Muscle layer of duodenum (tissue), 2 donors: ENCODE results near the gene CACNA2D3.

Source experiments
- H3K27ac ChIP-seq: one replicate; pipeline ENCODE4 v1.7.0; 2013; ENCODE audit warnings: mild to moderate bottlenecking, low read length
- H3K27me3 ChIP-seq: one replicate; pipeline ENCODE4 v1.7.0; 2013; ENCODE audit warnings: low read depth, mild to moderate bottlenecking, control low read depth, low read length
- H3K36me3 ChIP-seq, 2 donors: one replicate each; pipeline ENCODE4 v1.7.0; 2013; ENCODE audit warnings: low read length in 2 of 2, control low read depth in 1 of 2, mild to moderate bottlenecking in 1 of 2; ENCODE audit not compliant: insufficient read depth in 2 of 2, control insufficient read depth in 1 of 2
- H3K4me1 ChIP-seq, 2 donors: one replicate each; pipeline ENCODE4 v1.7.0; 2013; ENCODE audit warnings: low read length in 2 of 2, mild to moderate bottlenecking in 2 of 2, control low read depth in 1 of 2, moderate library complexity in 1 of 2; ENCODE audit not compliant: insufficient read depth in 2 of 2, control insufficient read depth in 1 of 2
- H3K4me3 ChIP-seq, 2 donors: one replicate each; pipeline ENCODE4 v1.7.0; 2013; ENCODE audit warnings: low read length in 2 of 2, low read depth in 1 of 2, mild to moderate bottlenecking in 1 of 2
- H3K9me3 ChIP-seq, 2 donors: one replicate each; pipeline ENCODE4 v1.7.0; 2013; ENCODE audit warnings: low read length in 2 of 2, control low read depth in 1 of 2, mild to moderate bottlenecking in 1 of 2; ENCODE audit not compliant: control insufficient read depth in 1 of 2
- donor health status: healthy.

CACNA2D3 gene

GRCh38 chr3:54313418-54313817 lies 191.1 kb downstream of the CACNA2D3 start:
- Histone ChIP-seq H3K4me1 (no peaks in the 10 kb centered on the region), H3K9me3 (peaks cover 0 to under 1% of the 10 kb centered on the region in 2 donors), H3K27ac (no peak overlapping the region), H3K27me3 (no peaks in the 10 kb centered on the region), H3K36me3 (no peaks in the 10 kb centered on the region), H3K4me3 (no peak overlapping the region)

- no peak overlapping the region for H3K4me3 ChIP-seq
- H3K4me1 ChIP-seq = no peaks in the 10 kb centered on the region
- no peaks in the 10 kb centered on the region for H3K27me3 ChIP-seq
- H3K27ac ChIP-seq = no peak overlapping the region
- H3K36me3 ChIP-seq = no peaks in the 10 kb centered on the region
- no peaks in the 10 kb centered on the region for H3K9me3 ChIP-seq
Measured at GRCh38 chr3:54321520-54321919, 199.2 kb downstream of the CACNA2D3 start.

- Histone ChIP-seq H3K27ac (no peak overlapping the region), H3K4me3 (no peak overlapping the region), H3K27me3 (no peaks in the 10 kb centered on the region), H3K4me1 (no peaks in the 10 kb centered on the region), H3K36me3 (no peaks in the 10 kb centered on the region), H3K9me3 (no peaks in the 10 kb centered on the region)
Measured at GRCh38 chr3:54322354-54322753, 200.0 kb downstream of the CACNA2D3 start.

DNA sequence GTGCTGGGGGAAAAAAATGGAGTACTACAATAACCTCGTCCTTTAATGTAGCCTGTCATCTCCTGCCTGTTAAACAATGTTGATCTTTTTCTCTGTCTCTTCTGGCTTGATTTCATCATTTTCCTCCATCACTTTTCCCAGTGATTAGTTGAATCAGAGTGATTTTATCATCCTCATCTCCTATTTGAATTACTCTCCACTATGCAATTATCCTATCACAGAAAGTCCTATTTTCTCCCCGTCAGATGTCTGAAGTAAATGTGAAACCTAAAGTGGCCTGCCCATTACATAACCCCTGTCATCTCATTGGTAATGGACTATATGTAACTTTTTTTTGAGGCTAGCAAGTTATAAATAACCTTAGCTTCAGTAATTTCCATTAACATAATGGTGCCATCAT lies 201.8 kb downstream of the CACNA2D3 start:
- H3K4me3 ChIP-seq = no peak overlapping the region
- no peak overlapping the region for H3K27ac ChIP-seq
- H3K9me3 ChIP-seq = no peaks in the 10 kb centered on the region
- H3K36me3 ChIP-seq = no peaks in the 10 kb centered on the region
- no peaks in the 10 kb centered on the region for H3K27me3 ChIP-seq
- no peaks in the 10 kb centered on the region for H3K4me1 ChIP-seq

- no peaks in the 10 kb centered on the region for H3K4me1 ChIP-seq
- no peak overlapping the region for H3K27ac ChIP-seq
- no peaks in the 10 kb centered on the region for H3K27me3 ChIP-seq
- H3K9me3 ChIP-seq = no peaks in the 10 kb centered on the region
- H3K4me3 ChIP-seq = no peak overlapping the region
- no peaks in the 10 kb centered on the region for H3K36me3 ChIP-seq
Measured at GRCh38 chr3:54326951-54327350, 204.6 kb downstream of the CACNA2D3 start.

DNA sequence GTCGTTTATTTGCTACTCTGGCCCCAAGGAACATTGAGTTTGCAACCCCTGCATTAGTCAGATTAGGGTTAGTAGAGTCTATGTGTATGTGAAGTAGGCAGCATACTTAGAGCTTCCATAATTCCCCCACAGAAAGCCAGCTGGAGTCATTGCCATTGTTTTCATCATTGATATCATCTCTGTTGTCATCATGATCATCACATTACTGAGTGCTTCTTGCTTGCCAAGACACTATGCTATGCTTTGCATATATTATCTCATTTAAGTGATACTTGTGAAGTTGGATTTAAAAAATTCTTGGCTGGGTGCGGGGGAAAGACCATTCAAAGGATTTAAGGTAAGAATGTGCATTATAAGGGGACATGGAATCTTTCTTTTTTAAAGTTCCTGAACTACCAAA lies 209.0 kb downstream of the CACNA2D3 start:
- no peak overlapping the region for H3K4me3 ChIP-seq
- no peaks in the 10 kb centered on the region for H3K27me3 ChIP-seq
- no peak overlapping the region for H3K27ac ChIP-seq
- H3K4me1 ChIP-seq = no peaks in the 10 kb centered on the region
- H3K9me3 ChIP-seq = no peaks in the 10 kb centered on the region
- H3K36me3 ChIP-seq = no peaks in the 10 kb centered on the region

DNA sequence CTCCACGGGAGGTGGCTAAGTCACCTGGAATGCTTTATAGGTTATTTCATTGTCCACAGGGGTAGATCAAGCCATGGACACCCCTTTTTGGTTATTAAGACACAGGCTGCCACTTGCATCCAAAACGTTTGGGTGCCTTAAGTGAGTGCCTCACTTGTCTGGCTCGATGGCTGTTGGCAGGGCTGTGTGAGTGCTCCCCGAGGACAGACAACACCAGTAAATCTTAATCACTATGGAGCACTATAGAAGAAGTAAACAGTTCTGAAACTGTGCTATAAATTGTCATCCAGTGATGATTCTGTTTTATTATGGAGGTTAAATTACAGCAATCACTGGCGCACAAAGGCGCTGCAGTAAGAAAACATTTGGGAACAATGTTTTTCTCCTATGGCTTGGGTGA lies 215.5 kb downstream of the CACNA2D3 start:
- Histone ChIP-seq H3K4me1 (no peaks in the 10 kb centered on the region), H3K9me3 (no peaks in the 10 kb centered on the region), H3K27ac (no peak overlapping the region), H3K36me3 (no peaks in the 10 kb centered on the region), H3K27me3 (no peaks in the 10 kb centered on the region), H3K4me3 (no peak overlapping the region)

DNA sequence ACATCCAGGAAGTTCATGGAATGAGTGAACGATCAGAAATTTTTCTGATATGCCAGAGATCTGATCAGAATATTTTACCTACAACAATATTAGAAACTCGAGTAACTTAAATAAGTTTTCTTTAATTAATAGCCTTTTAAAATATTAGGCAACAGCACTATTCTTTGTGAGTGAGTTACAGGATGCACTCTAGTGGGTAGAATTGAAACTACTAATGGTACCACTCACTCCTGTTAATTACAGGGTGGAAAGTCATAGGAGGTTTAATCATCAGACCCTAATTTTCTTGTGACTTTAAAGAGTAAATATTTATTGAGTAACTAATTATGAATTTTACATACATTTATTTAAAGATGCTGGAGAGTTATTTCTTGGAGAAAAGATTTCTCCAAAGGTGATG lies 217.3 kb downstream of the CACNA2D3 start:
- Histone ChIP-seq H3K4me1 (no peaks in the 10 kb centered on the region), H3K27ac (no peak overlapping the region), H3K9me3 (no peaks in the 10 kb centered on the region), H3K4me3 (no peak overlapping the region), H3K27me3 (no peaks in the 10 kb centered on the region), H3K36me3 (no peaks in the 10 kb centered on the region)

DNA sequence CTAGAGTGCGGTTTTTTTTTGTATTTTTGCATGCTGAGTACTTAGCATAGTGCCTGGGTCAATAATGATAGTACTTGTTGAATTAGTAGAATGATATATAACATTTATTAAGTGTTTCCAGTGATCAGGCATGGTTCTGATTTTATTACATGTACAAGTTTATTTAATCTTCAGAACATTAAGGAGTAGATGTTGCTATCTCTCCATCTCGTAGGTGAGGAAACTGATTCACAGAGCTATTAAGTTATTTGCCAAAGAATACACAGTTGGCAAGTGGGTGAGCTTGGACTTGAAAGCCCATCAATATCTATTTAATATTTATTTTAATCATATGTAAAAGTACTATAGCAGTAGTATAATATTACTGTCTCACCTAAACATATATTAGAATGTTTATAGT lies 219.5 kb downstream of the CACNA2D3 start:
- no peaks in the 10 kb centered on the region for H3K9me3 ChIP-seq
- H3K4me1 ChIP-seq = no peaks in the 10 kb centered on the region
- no peaks in the 10 kb centered on the region for H3K36me3 ChIP-seq
- no peak overlapping the region for H3K4me3 ChIP-seq
- H3K27ac ChIP-seq = no peak overlapping the region
- no peaks in the 10 kb centered on the region for H3K27me3 ChIP-seq

DNA sequence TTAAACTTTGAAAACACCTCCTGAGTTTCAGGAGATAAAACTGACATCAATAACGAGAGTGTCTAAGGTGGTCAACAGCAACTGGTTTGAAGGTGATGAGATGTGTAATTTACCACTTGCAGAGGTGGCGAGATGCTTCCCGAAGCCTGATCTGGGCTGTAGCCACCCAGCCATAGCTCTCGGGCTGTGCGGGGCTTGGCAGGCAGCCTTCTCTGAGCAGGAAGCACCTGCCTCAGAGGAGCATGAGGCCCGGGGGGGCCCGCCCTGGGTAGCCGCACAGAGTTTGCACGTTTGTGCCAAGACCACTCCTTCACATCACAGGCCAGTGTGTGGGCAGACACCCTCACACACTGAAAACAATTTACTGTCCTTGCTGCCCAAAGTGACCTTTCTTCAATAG lies 220.3 kb downstream of the CACNA2D3 start:
- H3K4me3 ChIP-seq = no peak overlapping the region
- H3K27me3 ChIP-seq = no peaks in the 10 kb centered on the region
- H3K4me1 ChIP-seq = no peaks in the 10 kb centered on the region
- H3K27ac ChIP-seq = no peak overlapping the region
- H3K9me3 ChIP-seq = no peaks in the 10 kb centered on the region
- no peaks in the 10 kb centered on the region for H3K36me3 ChIP-seq

- H3K4me3 ChIP-seq = no peak overlapping the region
- H3K4me1 ChIP-seq = no peaks in the 10 kb centered on the region
- no peak overlapping the region for H3K27ac ChIP-seq
- H3K27me3 ChIP-seq = no peaks in the 10 kb centered on the region
- no peaks in the 10 kb centered on the region for H3K9me3 ChIP-seq
- H3K36me3 ChIP-seq = no peaks in the 10 kb centered on the region
Measured at GRCh38 chr3:54343495-54343894, 221.1 kb downstream of the CACNA2D3 start.

- Histone ChIP-seq H3K9me3 (no peaks in the 10 kb centered on the region), H3K27ac (no peak overlapping the region), H3K27me3 (no peaks in the 10 kb centered on the region), H3K4me3 (no peak overlapping the region), H3K4me1 (no peaks in the 10 kb centered on the region), H3K36me3 (no peaks in the 10 kb centered on the region)
Measured at GRCh38 chr3:54344601-54345231, 222.4 kb downstream of the CACNA2D3 start.
